SH-SY5Y (cell line): ENCODE data around the gene ZNF331.

ENCODE experiments used
- GATA2 ChIP-seq: IDR thresholded peaks from 2 replicates; pipeline ENCODE4 v1.6.1; 2011; ENCODE audit warnings: mild to moderate bottlenecking, low read depth, low read length
- GATA3 ChIP-seq: IDR thresholded peaks from 2 replicates; pipeline ENCODE4 v1.6.1; 2011; ENCODE audit warnings: low read depth, mild to moderate bottlenecking, low read length, moderate library complexity

ZNF331 gene

DNA sequence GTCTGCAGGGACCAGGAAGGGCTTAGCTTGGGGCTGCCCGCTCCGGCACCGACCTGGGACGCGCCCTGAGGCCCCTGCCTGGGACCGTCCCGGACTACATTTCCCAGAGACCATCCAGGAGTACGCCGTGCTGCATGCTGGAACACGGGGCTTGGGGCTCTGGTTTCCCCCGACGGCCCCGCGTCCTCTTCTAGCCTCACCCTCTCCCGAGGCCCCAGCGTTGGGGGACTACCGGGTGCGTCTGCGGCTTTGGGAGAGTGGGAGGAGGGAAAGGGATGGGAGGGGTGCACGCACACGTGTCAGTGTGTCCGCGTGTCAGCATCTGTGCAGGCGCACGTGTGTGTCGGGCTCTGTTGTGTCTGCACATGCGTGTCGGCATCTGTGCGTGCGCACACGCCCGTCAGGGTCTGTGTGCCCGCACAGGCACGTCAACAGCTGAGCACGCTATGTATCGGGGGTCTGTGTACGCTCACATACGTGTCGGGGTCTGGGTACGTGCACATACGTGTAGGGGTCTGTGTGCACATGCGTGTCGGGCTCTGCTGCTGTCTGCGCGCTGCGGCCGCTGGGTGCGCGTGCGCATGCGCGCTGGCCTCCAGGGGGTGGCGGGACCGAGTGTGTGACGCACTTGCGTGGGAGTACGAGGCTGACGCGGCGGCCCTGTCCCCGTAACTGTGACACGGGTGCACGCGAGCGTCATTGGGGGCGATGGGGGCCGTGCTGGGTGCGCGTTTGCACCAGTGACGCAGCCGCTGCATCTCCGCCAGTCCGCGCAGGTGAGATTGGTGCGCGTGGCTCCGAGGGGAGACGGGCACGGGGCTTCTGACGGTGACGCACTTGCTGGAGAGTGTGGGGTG, at the start of gene ZNF331:
Gene ZNF331, plus strand, starts transcription at position 625 of the 857 bp plus-strand sequence. CDS start 31,232 bp downstream, outside the sequence.
- TF ChIP-seq GATA2 (no peak), GATA3 (no peak)

GRCh38 chr19:53492153-53492552, 45.8 kb upstream of the ZNF331 start:
- TF ChIP-seq GATA3 (no peak), GATA2 (no peak)

- TF ChIP-seq GATA2 (no peak), GATA3 (no peak)
Measured at GRCh38 chr19:53504885-53505284, 33.1 kb upstream of the ZNF331 start.

DNA sequence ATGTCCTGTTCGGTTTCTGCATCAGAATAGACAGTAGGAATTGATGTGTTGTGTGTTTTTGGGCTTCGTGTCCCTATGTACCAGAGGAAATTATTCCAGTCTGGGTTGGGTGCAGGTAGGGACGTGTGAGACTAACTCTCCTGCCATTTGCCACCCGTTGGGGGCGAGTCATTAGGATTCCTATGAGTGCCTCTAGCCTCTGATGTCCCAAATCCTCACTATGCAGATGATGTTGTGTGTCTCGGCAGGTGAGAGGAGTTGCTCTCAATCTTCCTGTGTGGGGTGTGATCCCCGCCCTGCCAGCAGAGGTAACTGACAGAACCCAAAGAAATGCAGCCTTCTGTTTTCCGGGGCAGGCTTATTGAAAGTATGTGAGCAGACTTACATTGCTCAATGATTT, 31.2 kb upstream of the ZNF331 start:
- TF ChIP-seq GATA2 (no peak), GATA3 (no peak)

- TF ChIP-seq GATA2 (no peak), GATA3 (no peak)
Measured at GRCh38 chr19:53507523-53508442, 30.2 kb upstream of the ZNF331 start.

DNA sequence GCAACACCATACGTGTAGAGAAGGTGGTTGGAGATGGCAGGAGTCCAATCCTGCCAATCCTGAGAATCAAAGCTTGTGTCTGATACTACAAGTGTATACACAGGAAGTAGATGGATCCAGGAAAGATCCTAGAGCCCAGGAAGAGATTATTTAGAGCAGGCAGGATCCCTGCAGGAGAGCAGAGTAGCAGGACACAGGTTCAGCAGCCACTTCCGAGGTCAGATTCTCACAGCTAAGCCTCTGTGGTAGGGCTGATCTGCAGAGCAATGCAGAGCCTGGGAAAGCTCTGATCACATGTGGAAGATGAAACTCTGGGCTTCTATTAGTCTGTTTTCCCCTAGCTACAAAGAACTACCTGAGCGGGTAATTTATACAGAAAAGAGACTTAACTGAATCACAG, 28.5 kb upstream of the ZNF331 start:
- TF ChIP-seq GATA3: no peak
- TF ChIP-seq GATA2: no peak

DNA sequence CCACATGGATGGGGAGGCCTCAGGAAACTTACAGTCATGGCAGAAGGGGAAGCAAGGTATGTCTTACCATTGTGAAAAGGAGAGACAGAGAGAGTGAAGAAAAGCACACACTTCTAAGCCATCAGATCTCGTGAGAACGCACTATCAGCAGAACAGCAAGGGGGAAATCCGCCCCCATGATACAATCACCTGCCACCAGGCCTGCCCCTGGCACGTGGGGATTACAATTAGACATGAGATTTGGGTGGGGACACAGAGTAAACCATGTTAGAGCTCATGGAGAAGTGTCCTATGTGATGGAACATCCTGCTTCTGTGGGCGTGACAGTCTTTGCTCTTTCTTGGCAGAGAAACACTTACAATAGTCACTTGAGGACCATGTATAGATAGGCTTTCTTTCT, 28.1 kb upstream of the ZNF331 start:
- no peak for TF ChIP-seq GATA3
- no peak for TF ChIP-seq GATA2

DNA sequence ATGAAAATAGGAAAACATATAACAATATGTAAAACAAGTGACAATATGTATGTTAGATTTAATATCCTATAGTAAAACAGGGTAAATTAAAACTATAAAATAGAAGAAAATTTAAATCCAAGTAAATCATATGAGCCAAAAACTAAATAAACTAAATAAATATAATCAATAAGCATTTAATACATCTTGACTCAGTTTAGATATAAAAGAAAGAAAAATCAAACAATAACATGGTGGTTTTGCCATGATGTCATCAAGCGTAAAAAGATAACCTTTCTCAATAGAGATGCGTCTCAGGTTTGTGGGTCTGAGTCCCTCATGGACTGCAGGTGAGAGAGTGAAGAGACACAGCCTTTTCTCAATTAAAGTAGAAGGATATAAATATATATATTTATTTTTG, 26.6 kb upstream of the ZNF331 start:
- TF ChIP-seq GATA2 (no peak), GATA3 (no peak)

GRCh38 chr19:53511933-53512374, 26.0 kb upstream of the ZNF331 start:
- no peak for TF ChIP-seq GATA3

DNA sequence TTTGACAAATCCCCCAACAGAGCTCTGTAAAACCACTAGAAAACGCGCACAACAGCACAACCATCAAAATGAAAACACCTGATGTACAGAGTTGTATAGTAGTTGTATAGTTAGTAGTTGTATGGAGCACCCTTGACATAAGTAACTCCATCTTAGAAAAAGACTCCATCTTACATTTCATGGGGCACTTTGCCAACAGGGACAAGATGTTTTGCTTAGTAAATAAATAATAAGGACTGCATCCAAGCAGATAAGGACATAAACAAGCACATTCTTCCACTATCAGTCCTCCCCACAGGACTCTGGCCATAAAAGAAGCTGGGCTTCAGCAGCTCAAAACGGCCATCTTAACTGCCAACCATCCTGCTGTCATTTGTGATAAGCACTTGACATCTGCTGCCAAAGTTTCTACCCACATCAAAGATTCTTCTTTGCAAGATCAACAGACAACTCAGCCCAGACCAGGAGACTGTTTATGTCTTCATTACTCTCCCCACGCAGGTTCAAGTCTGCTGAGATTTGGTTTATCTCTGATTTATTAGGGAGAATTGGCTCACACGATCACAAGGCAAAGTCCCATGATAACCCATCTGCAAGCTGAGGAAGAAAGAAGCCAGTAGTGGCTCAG, 20.7 kb upstream of the ZNF331 start:
- TF ChIP-seq GATA2 (no peak), GATA3 (no peak)

DNA sequence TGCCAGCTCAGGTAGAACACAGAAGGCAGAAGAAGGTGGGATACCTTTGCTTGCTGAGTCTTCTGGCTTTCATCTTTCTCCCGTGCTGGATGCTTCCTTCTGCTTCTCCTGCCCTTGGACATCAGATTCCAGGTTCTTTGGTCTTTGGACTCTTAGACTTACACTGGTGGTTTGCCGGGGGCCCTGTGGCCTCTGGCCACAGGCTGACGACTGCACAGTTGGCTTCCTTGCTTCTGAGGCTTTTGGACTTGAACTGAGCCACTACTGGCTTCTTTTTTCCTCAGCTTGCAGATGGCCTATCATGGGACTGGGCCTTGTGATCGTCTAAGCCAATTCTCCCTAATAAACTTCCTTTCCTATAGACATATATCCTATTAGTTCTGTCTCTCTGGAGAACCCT, 19.8 kb upstream of the ZNF331 start:
- TF ChIP-seq GATA2 (no peak), GATA3 (no peak)

DNA sequence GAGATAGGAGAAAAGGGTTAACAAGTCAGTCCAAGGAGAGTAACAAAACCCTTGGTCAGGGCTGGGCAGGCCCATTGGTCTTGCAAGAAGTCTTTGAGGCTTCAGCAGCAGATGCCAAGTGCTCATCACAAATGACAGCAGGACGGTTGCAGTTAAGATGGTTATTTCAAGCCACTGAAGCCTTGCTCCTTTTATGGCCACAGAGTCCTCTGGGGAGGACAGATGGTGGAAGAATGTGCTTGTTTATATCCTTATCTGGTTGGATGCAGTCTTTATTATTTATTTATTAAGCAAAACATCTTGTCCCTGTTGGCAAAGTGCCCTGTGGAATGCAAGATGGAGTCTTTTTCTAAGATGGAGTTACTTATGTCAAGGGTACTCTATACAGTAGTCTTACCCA, 19.2 kb upstream of the ZNF331 start:
- TF ChIP-seq GATA3 (no peak), GATA2 (no peak)

DNA sequence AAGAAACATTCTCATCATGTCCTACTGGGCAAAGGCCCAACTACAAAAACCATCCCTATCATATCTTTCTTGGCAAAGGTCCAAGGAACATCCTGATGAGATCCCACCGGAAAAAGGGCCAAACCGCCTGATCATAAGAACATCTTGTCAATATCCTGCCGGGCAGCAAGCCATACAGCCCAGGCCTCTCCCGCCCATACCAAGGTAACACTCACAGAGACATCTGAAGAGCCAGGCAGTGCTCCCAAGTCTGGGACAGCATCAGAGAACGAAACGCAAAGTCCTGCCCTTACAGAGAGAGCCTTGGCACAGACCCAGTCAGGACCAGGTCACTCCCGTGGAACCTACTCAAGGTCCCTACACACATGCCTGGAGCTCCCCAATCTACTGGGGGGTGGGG, 18.5 kb upstream of the ZNF331 start:
- no peak for TF ChIP-seq GATA2
- TF ChIP-seq GATA3: no peak

DNA sequence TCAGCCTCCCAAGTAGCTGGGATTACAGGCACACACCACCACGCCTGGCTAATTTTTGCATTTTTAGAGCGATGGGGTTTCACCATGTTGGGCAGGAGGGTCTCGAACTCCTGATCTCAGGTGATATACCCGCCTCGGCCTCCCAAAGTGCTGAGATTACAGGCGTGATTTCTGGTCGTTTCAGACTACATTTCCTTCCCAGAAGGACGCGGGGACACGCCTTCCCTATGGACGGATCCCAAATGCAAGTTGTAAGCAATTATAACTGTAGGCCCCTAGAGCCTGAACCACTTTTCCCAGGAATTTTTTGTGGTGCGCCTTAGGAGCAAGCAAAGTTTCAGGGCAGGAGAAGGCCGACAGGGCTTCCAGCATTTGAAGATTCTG, 17.8 kb upstream of the ZNF331 start:
- TF ChIP-seq GATA2 (no peak), GATA3 (no peak)
